Fibroblast of skin of left quadriceps (primary cell): ENCODE measurements around the gene TMEM30B.

Experiments used
- DNase-seq, 2 experiments: peaks; one replicate each; pipeline ENCODE4 v3.0.0-alpha.2; 2013; ENCODE audit warnings: low read depth in 2 of 2

Gene TMEM30B

GRCh38 chr14:61300209-61300608, 19.1 kb upstream of the TMEM30B start:
- DNase-seq: no peak

GRCh38 chr14:61298824-61299223, 17.7 kb upstream of the TMEM30B start:
- DNase-seq: no peak

GRCh38 chr14:61297581-61297980, 16.4 kb upstream of the TMEM30B start:
- DNase-seq: no peak

GRCh38 chr14:61296719-61297502, 15.8 kb upstream of the TMEM30B start:
- no peak for DNase-seq

- DNase-seq: no peak
Measured at GRCh38 chr14:61296151-61296550, 15.0 kb upstream of the TMEM30B start.

- DNase-seq: no peak
Measured at GRCh38 chr14:61290701-61291100, 9.6 kb upstream of the TMEM30B start.

GRCh38 chr14:61288720-61289119, 7.6 kb upstream of the TMEM30B start:
- no peak for DNase-seq

GRCh38 chr14:61288228-61288627, 7.1 kb upstream of the TMEM30B start:
- no peak for DNase-seq

GRCh38 chr14:61287196-61287595, 6.1 kb upstream of the TMEM30B start:
- DNase-seq: no peak

- no peak for DNase-seq
Measured at GRCh38 chr14:61285364-61285763, 4.2 kb upstream of the TMEM30B start.

- no peak for DNase-seq
Measured at GRCh38 chr14:61284001-61284400, 2.9 kb upstream of the TMEM30B start.

- DNase-seq: no peak
Measured at GRCh38 chr14:61282746-61283145, 1.6 kb upstream of the TMEM30B start.

- DNase-seq: peak in 1 of 2 experiments; percentile 24
Measured at GRCh38 chr14:61281948-61282275, 774 bp upstream of the TMEM30B start.

GRCh38 chr14:61280526-61281185, 482 bp downstream of the TMEM30B start:
- no peak for DNase-seq

- DNase-seq: no peak
Measured at GRCh38 chr14:61280092-61280525, 1.0 kb downstream of the TMEM30B start.

- DNase-seq: no peak
Measured at GRCh38 chr14:61279082-61279481, 2.1 kb downstream of the TMEM30B start.

GRCh38 chr14:61277784-61278183, 3.4 kb downstream of the TMEM30B start:
- DNase-seq: no peak

GRCh38 chr14:61277232-61277631, 3.9 kb downstream of the TMEM30B start:
- no peak for DNase-seq

- no peak for DNase-seq
Measured at GRCh38 chr14:61271552-61271951, 9.6 kb downstream of the TMEM30B start.

GRCh38 chr14:61270714-61271113, 10.4 kb downstream of the TMEM30B start:
- no peak for DNase-seq

- no peak for DNase-seq
Measured at GRCh38 chr14:61269321-61270083, 11.6 kb downstream of the TMEM30B start.

GRCh38 chr14:61268812-61269211, 12.3 kb downstream of the TMEM30B start:
- no peak for DNase-seq
